Thyroid gland (tissue), 4 donors: ENCODE measurements around the gene MCHR1. TPM values are rescaled to one million over a fixed set of nuclear protein-coding genes. Genes with fewer than 3 reads are reported as not detected.

Source experiments
- DNase-seq, 2 donors: peaks; one replicate each; pipeline ENCODE4 v3.0.0-alpha.2; 2019
- H3K27ac ChIP-seq, 3 donors: fragments of 200-600 bp; sonication (generic); 1 replicate in 2 of 3; 2 replicates in 1 of 3; pipeline ENCODE4 v1.5.1; 2016 to 2019; ENCODE audit warnings: mild to moderate bottlenecking in 1 of 3, moderate library complexity in 1 of 3
- H3K27me3 ChIP-seq: fragments of 200-600 bp; sonication (generic); one replicate; pipeline ENCODE4 v1.5.1; 2019
- H3K36me3 ChIP-seq, 2 donors: fragments of 200-600 bp; sonication (generic); one replicate each; pipeline ENCODE4 v1.5.1; 2016 to 2019
- H3K4me1 ChIP-seq, 2 donors: fragments of 200-600 bp; sonication (generic); one replicate each; pipeline ENCODE4 v1.5.1; 2017 to 2019
- H3K4me3 ChIP-seq, 3 donors: fragments of 200-600 bp; sonication (generic); replicated peaks in 1 of 3; 1 replicate in 2 of 3; 2 replicates in 1 of 3; pipeline ENCODE4 v1.5.1; 2016; ENCODE audit warnings: mild to moderate bottlenecking in 1 of 3
- H3K9me3 ChIP-seq: fragments of 200-600 bp; sonication (generic); one replicate; pipeline ENCODE4 v1.5.1; 2017
- CTCF ChIP-seq, 6 experiments: fragments of 200-600 bp in 3 of 6; fragments of 450-650 bp in 3 of 6; sonication (generic) in 3 of 6; IDR thresholded peaks; one replicate each; pipeline ENCODE4 v1.5.1; 2016 to 2019; ENCODE audit warnings: antibody characterized with exemption in 6 of 6, mild to moderate bottlenecking in 2 of 6, inconsistent platforms in 1 of 6, moderate library complexity in 1 of 6
- POLR2A ChIP-seq, 2 donors: fragments of 450-650 bp; IDR thresholded peaks; one replicate each; pipeline ENCODE4 v1.6.1; 2017; ENCODE audit warnings: antibody characterized with exemption in 2 of 2, mild to moderate bottlenecking in 2 of 2, moderate library complexity in 1 of 2
- WGBS, 2 donors: methylation state at CpG; one replicate each; pipeline ENCODE4 v1.1.5; 2017; 5-methylcytosine and 5-hydroxymethylcytosine counted together
- intact Hi-C: fragments of 100-400 bp; cut with DNase I; formaldehyde crosslinking; loops from one replicate; pipeline ENCODE4 v1.15.1; 2023
- total RNA-seq, 4 donors: library from RNA; depleted of rRNA; stranded (reverse); fragments of >200 nt; gene quantifications; one replicate each; pipeline ENCODE4 v1.2.3, GENCODE V29; 2016

Gene MCHR1
- total RNA-seq, 4 donors from 2014 or later: not detected

- intact Hi-C loops: loop anchor here (10.0 kb wide), 1 partner anchor 110 kb away; no protein-coding TSS in a partner anchor
- 31 to 32% methylated on average over 21 of the region's 21 CpGs for WGBS, 2 donors
- DNase-seq: no peak
- H3K4me1 ChIP-seq: peaks cover 6 to 33% of the 10 kb centered on the region in 2 donors
- H3K9me3 ChIP-seq: no peaks in the 10 kb centered on the region
- peak overlapping the region in 2 of 3 donors; percentile 81 to 84 for H3K27ac ChIP-seq
- no peak for TF ChIP-seq CTCF (IDR thresholded peaks at IDR 0.05)
- TF ChIP-seq POLR2A (IDR thresholded peaks at IDR 0.05): no peak
- H3K4me3 ChIP-seq: peak overlapping the region; percentile 59 to 94 (median 89)
- H3K27me3 ChIP-seq: no peaks in the 10 kb centered on the region
- H3K36me3 ChIP-seq: no peaks in the 10 kb centered on the region
These were observed 44.0 kb upstream of the MCHR1 start for GRCh38 chr22:40635043-40635939.

GRCh38 chr22:40635940-40636379 lies 43.3 kb upstream of the MCHR1 start:
- intact Hi-C loops: loop anchor here (10.0 kb wide), 1 partner anchor 111 kb away; no protein-coding TSS in a partner anchor
- Histone ChIP-seq H3K4me1 (peaks cover 6 to 33% of the 10 kb centered on the region in 2 donors), H3K27me3 (no peaks in the 10 kb centered on the region)

GRCh38 chr22:40636380-40637182 lies 42.7 kb upstream of the MCHR1 start, which contains the start of gene MRTFA:
TSS of gene MRTFA (minus strand) at chr22:40636719.
- no peaks in the 10 kb centered on the region for H3K27me3 ChIP-seq
- H3K36me3 ChIP-seq: no peaks in the 10 kb centered on the region
- DNase-seq: peak; percentile 100
- no peaks in the 10 kb centered on the region for H3K9me3 ChIP-seq
- H3K27ac ChIP-seq: peak within 1 kb of the TSS; percentile 46 to 86 (median 81)
- H3K4me1 ChIP-seq: peaks cover 6 to 33% of the 10 kb centered on the region in 2 donors
- 0 to 1% methylated on average over 34 to 45 of the region's 82 CpGs for WGBS, 2 donors
- TF ChIP-seq CTCF (IDR thresholded peaks at IDR 0.05): peak in 1 of 6 experiments; percentile 4
- peak; percentile 95 to 99 for TF ChIP-seq POLR2A (IDR thresholded peaks at IDR 0.05)
- intact Hi-C loops: loop anchor here (10.0 kb wide), 1 partner anchor 112 kb away; no protein-coding TSS in a partner anchor
- peak within 1 kb of the TSS; percentile 59 to 94 (median 89) for H3K4me3 ChIP-seq

More at GRCh38 chr22:40635940-40636379, 43.3 kb upstream of the MCHR1 start:
- no peaks in the 10 kb centered on the region for H3K36me3 ChIP-seq
- 0% methylated on average over 1 of the region's 31 CpGs for WGBS, 2 donors
- H3K9me3 ChIP-seq: no peaks in the 10 kb centered on the region
- peak in 1 of 2 donors; percentile 25 for DNase-seq
- H3K4me3 ChIP-seq: peak overlapping the region; percentile 59 to 94 (median 89)
- peak overlapping the region; percentile 46 to 84 (median 81) for H3K27ac ChIP-seq
- no peak for TF ChIP-seq CTCF (IDR thresholded peaks at IDR 0.05)
- TF ChIP-seq POLR2A (IDR thresholded peaks at IDR 0.05): no peak

- intact Hi-C loops: loop anchor here (10.0 kb wide), 1 partner anchor 113 kb away; no protein-coding TSS in a partner anchor
- no peak for TF ChIP-seq CTCF (IDR thresholded peaks at IDR 0.05)
- no peak for TF ChIP-seq POLR2A (IDR thresholded peaks at IDR 0.05)
- H3K4me3 ChIP-seq: peak overlapping the region; percentile 18 to 94 (median 48)
- WGBS, 2 donors: 29 to 30% methylated on average over 46 of the region's 46 CpGs
- peak in 1 of 2 donors; percentile 63 for DNase-seq
- peaks cover 11 to 34% of the 10 kb centered on the region in 2 donors for H3K4me1 ChIP-seq
- H3K36me3 ChIP-seq: no peaks in the 10 kb centered on the region
- H3K9me3 ChIP-seq: no peaks in the 10 kb centered on the region
- no peaks in the 10 kb centered on the region for H3K27me3 ChIP-seq
- peak overlapping the region; percentile 38 to 86 (median 74) for H3K27ac ChIP-seq
These were observed 41.8 kb upstream of the MCHR1 start for GRCh38 chr22:40637183-40638150.
